Hepatocyte (in vitro differentiated cells): ENCODE results near the gene SHPK.

ENCODE experiments used
- EZH2phosphoT487 ChIP-seq: fragments of 200-600 bp; sonication (generic); IDR thresholded peaks from one replicate; pipeline ENCODE4 v1.6.1; 2018; ENCODE audit warnings: antibody characterized with exemption, mild to moderate bottlenecking, low read depth, moderate library complexity; ENCODE audit not compliant: unreplicated experiment, severe bottlenecking
- TF ChIP-seq, protein P1 (sequence below): fragments of 200-600 bp; sonication (generic); IDR thresholded peaks from 2 replicates; pipeline ENCODE4 v1.5.1; 2016; ENCODE audit warnings: antibody characterized with exemption, mild to moderate bottlenecking; ENCODE audit not compliant: poor library complexity

DNA sequence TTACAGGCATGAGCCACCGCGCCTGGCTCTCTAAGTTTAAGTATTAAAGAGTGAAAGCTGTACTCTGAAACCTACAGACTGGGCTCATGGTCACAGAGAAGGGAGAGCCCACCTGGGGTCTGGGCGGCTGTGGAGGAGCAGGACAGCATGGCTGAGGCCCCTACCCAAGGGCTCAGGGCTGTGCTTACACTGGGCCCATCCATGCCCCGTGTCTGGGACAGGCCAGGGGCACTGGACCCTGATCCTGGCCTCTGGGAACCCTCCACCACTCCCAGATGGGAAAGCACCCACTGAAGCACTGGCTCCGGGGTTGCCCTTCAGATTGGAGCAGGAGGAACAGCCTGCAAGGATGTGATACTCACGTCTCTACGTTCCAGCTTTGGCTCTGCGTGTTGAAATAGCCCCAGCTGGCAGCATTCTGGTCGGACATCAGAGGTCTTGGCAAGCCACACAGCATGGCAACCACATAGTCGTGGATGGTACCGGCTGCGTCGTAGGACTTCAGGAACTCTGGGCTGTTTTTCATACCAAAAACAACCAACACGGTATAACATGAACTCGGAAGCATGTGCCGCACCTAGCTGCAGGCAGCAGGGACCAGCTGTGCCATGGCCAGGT lies 13.0 kb downstream of the SHPK start:
- TF ChIP-seq, protein P1, sequence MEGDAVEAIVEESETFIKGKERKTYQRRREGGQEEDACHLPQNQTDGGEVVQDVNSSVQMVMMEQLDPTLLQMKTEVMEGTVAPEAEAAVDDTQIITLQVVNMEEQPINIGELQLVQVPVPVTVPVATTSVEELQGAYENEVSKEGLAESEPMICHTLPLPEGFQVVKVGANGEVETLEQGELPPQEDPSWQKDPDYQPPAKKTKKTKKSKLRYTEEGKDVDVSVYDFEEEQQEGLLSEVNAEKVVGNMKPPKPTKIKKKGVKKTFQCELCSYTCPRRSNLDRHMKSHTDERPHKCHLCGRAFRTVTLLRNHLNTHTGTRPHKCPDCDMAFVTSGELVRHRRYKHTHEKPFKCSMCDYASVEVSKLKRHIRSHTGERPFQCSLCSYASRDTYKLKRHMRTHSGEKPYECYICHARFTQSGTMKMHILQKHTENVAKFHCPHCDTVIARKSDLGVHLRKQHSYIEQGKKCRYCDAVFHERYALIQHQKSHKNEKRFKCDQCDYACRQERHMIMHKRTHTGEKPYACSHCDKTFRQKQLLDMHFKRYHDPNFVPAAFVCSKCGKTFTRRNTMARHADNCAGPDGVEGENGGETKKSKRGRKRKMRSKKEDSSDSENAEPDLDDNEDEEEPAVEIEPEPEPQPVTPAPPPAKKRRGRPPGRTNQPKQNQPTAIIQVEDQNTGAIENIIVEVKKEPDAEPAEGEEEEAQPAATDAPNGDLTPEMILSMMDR = no peak
- no peak for TF ChIP-seq EZH2phosphoT487
